Esophagus muscularis mucosa (tissue), 4 donors: ENCODE results near the gene VPS39.

Source experiments
- EP300 ChIP-seq: sonication (generic); formaldehyde crosslinking; IDR thresholded peaks from one replicate; pipeline ENCODE4 v1.6.1; 2017; ENCODE audit warnings: antibody characterized with exemption
- POLR2A ChIP-seq: fragments of 450-650 bp; IDR thresholded peaks from one replicate; pipeline ENCODE4 v1.6.1; 2017; ENCODE audit warnings: antibody characterized with exemption, moderate library complexity, mild to moderate bottlenecking, low read depth
- POLR2AphosphoS5 ChIP-seq, 2 donors: sonication (generic); formaldehyde crosslinking; IDR thresholded peaks; one replicate each; pipeline ENCODE4 v1.6.1; 2017; ENCODE audit warnings: antibody characterized with exemption in 2 of 2
- TF ChIP-seq, protein P1 (sequence below), 3 experiments: fragments of 200-600 bp in 2 of 3; fragments of 450-650 bp in 1 of 3; sonication (generic) in 2 of 3; IDR thresholded peaks; one replicate each; pipeline ENCODE4 v1.5.1; 2017 to 2019; ENCODE audit warnings: antibody characterized with exemption in 3 of 3, mild to moderate bottlenecking in 2 of 3, moderate library complexity in 1 of 3

DNA sequence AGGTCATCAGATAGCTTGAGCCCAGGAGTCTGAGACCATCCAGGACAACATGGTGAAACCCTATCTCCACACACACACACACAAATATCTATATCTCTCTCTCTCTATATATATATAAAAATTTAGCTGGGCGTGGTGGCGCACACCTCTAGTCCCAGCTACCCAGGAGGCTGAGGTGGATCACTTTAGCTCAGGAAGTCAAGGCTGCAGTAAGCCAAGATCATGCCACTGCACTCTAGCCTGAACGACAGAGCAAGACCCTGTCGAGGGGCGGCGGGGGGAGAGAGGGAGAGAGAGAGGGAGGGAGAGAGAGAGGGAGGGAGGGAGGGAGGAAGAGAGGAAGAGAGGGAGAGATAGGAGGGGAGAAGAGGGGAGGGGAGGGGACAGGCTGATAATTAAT is 79.6 kb downstream of the VPS39 start:
- no peak for TF ChIP-seq POLR2AphosphoS5 (IDR thresholded peaks at IDR 0.05)
- TF ChIP-seq, protein P1, sequence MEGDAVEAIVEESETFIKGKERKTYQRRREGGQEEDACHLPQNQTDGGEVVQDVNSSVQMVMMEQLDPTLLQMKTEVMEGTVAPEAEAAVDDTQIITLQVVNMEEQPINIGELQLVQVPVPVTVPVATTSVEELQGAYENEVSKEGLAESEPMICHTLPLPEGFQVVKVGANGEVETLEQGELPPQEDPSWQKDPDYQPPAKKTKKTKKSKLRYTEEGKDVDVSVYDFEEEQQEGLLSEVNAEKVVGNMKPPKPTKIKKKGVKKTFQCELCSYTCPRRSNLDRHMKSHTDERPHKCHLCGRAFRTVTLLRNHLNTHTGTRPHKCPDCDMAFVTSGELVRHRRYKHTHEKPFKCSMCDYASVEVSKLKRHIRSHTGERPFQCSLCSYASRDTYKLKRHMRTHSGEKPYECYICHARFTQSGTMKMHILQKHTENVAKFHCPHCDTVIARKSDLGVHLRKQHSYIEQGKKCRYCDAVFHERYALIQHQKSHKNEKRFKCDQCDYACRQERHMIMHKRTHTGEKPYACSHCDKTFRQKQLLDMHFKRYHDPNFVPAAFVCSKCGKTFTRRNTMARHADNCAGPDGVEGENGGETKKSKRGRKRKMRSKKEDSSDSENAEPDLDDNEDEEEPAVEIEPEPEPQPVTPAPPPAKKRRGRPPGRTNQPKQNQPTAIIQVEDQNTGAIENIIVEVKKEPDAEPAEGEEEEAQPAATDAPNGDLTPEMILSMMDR (IDR thresholded peaks at IDR 0.05), result no peak
- no peak for TF ChIP-seq POLR2A
- TF ChIP-seq EP300, result no peak
